ENCODE results near the gene CHST8.

The CHST8 gene

GRCh38 chr19:33752018-33752800 lies 130.5 kb downstream of the CHST8 start:
- TF ChIP-seq TAF1 (IDR thresholded peaks at IDR 0.05; ENCODE audit: borderline replicate concordance, insufficient read depth, low read length) (no peak), POLR2AphosphoS5 (IDR thresholded peaks at IDR 0.05; ENCODE audit: low read depth, low read length) (no peak), SIN3A (IDR thresholded peaks at IDR 0.05; ENCODE audit: borderline replicate concordance, insufficient read depth, low read length) (no peak), REST (IDR thresholded peaks at IDR 0.05; ENCODE audit: insufficient read depth in 1 of 2, low read depth in 2 of 2, low read length in 2 of 2) (no peak), FOXP2 (optimal IDR thresholded peaks at IDR 0.05; ENCODE audit: borderline replicate concordance, extremely low read depth, extremely low read length, insufficient read depth) (no peak)

GRCh38 chr19:33752945-33753344 lies 131.2 kb downstream of the CHST8 start:
- TF ChIP-seq FOXP2 (optimal IDR thresholded peaks at IDR 0.05; ENCODE audit: borderline replicate concordance, extremely low read depth, extremely low read length, insufficient read depth): no peak
- TF ChIP-seq POLR2AphosphoS5 (IDR thresholded peaks at IDR 0.05; ENCODE audit: low read depth, low read length): no peak
- TF ChIP-seq REST (IDR thresholded peaks at IDR 0.05; ENCODE audit: insufficient read depth in 1 of 2, low read depth in 2 of 2, low read length in 2 of 2): no peak
- TF ChIP-seq TAF1 (IDR thresholded peaks at IDR 0.05; ENCODE audit: borderline replicate concordance, insufficient read depth, low read length): no peak
- no peak for TF ChIP-seq SIN3A (IDR thresholded peaks at IDR 0.05; ENCODE audit: borderline replicate concordance, insufficient read depth, low read length)

GRCh38 chr19:33754361-33754760 lies 132.6 kb downstream of the CHST8 start:
- no peak for TF ChIP-seq REST (IDR thresholded peaks at IDR 0.05; ENCODE audit: insufficient read depth in 1 of 2, low read depth in 2 of 2, low read length in 2 of 2)
- no peak for TF ChIP-seq SIN3A (IDR thresholded peaks at IDR 0.05; ENCODE audit: borderline replicate concordance, insufficient read depth, low read length)
- no peak for TF ChIP-seq FOXP2 (optimal IDR thresholded peaks at IDR 0.05; ENCODE audit: borderline replicate concordance, extremely low read depth, extremely low read length, insufficient read depth)
- no peak for TF ChIP-seq POLR2AphosphoS5 (IDR thresholded peaks at IDR 0.05; ENCODE audit: low read depth, low read length)
- no peak for TF ChIP-seq TAF1 (IDR thresholded peaks at IDR 0.05; ENCODE audit: borderline replicate concordance, insufficient read depth, low read length)

- no peak for TF ChIP-seq FOXP2 (optimal IDR thresholded peaks at IDR 0.05; ENCODE audit: borderline replicate concordance, extremely low read depth, extremely low read length, insufficient read depth)
Observed at GRCh38 chr19:33755099-33756035, 133.6 kb downstream of the CHST8 start.

GRCh38 chr19:33756177-33756576 lies 134.4 kb downstream of the CHST8 start:
- TF ChIP-seq REST (IDR thresholded peaks at IDR 0.05; ENCODE audit: insufficient read depth in 1 of 2, low read depth in 2 of 2, low read length in 2 of 2) (no peak), POLR2AphosphoS5 (IDR thresholded peaks at IDR 0.05; ENCODE audit: low read depth, low read length) (no peak), FOXP2 (optimal IDR thresholded peaks at IDR 0.05; ENCODE audit: borderline replicate concordance, extremely low read depth, extremely low read length, insufficient read depth) (no peak)
